Measurements from ENCODE around the gene NEDD8.

NEDD8 gene

GRCh38 chr14:24179961-24180796 is 52.0 kb downstream of the NEDD8 start:
- DNase-seq (ENCODE audit: low spot score): no peak

GRCh38 chr14:24179294-24179960 is 52.7 kb downstream of the NEDD8 start:
- DNase-seq (ENCODE audit: low spot score): no peak

DNA sequence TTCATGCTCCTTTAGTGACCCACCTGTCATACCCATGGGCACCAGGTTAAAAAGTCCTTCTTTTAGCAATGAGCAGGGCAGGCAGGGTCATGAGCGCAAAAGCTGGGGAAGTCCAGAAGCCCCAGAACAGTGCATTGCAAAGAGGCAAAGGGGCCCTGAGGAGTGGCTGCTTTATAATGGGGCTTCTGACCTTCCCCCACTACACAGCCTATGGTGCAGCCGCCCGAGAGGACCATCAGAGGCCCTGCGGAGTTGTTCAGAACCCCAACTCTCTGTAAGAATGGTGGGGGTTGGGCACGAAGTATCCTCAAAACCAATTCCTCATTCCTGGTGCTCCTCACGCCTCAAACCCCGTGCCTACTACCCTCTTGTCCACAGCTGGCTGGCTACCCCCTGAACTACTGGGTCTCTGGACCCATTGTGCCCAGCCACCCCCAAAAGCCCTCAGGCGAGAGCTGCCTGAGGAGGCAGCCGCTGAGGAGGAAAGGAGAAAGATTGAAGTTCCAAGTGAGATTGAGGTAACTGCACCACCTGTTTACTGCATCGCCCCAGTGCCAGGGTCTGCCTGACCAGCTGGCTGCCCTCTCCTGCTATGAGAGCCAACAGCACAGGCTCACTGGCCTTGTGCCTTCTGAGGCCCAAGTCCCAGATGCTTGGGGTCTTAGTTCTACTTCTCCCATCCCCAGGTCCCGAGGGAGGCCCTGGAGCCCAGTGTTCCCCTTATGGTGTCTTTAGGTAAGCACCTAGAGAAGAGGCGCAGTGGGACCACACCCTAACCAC is 53.6 kb downstream of the NEDD8 start:
- DNase-seq (ENCODE audit: low spot score): no peak

GRCh38 chr14:24177891-24178290 is 54.3 kb downstream of the NEDD8 start:
- DNase-seq (ENCODE audit: low spot score): no peak

DNA sequence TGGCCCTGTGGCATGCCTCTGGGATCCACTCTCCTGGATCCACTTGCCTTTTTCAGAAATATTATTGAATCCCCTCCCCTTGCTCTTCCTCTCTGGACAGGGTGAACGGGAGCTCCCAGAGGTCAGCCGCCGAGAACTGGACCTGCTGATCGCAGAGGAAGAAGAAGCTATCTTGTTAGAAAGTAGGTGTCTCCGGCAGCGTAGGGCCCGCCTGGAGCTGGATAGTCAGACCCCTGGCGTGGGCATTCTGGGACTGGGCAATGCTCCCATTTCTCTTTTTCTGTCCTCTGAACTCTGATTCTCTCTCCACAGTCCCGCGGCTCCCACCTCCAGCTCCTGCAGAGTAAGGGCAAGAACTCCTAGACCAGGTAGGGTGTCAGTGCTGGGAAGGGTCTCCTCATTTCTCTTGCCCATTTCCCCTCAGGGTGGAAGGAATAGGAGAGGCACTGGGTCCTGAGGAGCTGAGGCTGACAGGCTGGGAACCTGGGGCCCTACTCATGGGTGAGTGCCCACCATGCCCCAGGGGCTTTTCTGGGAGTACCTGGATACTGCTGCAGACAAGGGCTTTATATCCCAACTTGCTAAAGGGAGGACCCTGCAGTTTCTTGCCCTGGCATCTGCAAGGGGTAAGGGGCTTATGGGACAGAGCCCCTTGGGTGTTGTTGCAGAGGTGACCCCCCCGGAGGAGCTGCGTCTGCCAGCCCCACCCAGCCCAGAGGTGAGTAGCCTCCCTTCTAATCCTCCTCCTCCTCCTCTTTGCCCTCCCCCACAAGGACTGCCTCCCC is 54.9 kb downstream of the NEDD8 start:
- DNase-seq (ENCODE audit: low spot score): no peak

- no peak for DNase-seq (ENCODE audit: low spot score)
Measured at GRCh38 chr14:24176599-24176998, 55.6 kb downstream of the NEDD8 start.

DNA sequence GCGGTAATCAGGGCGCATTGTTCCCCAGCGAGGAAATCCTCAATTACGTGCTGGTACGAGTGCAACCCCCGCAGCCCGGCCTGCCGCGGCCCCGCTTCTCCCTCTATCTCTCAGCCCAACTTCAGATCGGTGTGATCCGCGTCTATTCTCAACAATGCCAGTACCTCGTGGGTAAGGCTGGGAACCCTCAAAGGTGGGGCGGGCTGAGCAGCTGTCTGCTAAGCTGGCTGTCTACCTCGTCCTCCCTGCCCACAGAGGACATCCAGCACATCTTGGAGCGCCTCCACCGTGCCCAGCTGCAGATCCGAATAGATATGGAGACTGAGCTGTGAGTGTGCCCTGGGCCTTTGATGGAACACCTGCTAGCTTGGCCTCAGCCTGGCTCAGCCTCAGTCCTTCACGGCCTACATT is 59.3 kb downstream of the NEDD8 start:
- DNase-seq (ENCODE audit: low spot score): no peak

- no peak for DNase-seq (ENCODE audit: low spot score)
Measured at GRCh38 chr14:24172261-24172860, 59.8 kb downstream of the NEDD8 start.

DNA sequence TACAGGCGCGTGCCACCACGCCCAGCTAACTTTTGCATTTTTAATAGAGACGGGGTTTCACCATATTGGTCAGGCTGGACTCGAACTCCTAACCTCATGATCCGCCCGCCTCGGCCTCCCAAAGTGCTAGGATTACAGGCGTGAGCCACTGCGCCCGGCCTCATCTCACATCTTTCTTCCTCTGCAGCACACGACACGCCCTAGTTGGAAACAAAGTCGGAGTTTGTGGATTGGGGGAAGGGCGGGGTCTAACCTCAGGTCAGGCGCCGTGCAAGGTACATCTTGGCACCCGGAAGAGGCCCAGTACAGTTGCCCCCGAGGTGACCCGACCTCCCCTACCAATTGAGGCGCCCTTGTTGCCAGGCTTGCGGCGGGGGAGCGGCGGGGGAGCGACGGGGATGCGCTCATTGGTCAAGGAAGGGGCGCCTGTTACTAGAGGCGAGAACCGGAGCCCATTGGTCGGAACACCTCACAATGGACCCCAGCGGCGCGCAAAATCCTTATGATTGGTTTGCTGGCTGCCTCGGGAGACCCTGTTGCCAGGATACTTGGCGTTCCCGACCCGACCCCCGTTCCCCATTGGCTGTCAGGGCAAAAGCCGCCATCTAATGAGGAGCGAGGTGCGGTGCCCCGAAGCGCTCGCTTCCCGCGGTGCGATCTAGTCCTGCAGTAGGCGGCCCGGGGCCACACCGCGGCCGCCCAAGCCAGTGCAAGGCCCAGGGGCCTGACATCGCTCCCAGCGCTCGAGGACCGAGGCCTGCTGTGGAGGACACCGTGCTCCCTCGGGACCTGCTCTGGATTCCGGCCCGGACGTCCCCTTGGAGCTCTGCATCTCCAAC is 60.5 kb downstream of the NEDD8 start, which contains the start of gene REC8:
Gene REC8 (plus strand): TSS at position 659 of the 839 bp plus-strand sequence. CDS start 473 bp downstream, outside the sequence.
- no peak for DNase-seq (ENCODE audit: low spot score)

DNA sequence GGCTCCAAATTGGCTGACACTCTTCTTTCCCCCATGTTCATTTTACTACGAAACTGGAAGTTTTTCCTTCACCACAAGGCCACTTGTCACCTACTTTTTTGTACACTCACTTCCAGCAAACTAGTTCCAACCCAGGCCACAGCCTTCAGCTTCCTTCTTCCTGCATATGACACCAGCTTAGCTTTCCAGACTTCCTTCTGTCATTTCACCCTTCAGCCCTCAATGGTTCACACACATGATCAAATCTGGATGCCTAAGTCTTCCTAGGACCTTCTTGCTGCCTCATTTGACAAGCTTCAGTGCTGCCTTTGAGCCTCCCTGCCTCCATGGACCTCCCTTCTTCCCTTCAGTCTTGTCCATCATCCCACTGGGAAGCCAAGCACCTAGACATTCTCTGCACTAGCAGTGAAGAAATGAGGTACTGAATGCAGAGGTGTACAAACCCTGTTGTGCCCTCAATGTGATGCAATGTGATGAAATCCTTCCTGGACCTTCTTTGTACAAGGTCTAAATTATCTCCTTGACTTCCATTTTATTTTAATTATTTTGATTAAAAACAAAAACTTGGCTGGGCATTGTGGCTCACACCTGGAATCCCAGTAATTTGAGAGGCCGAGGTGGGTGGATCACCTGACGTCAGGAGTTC is 64.6 kb downstream of the NEDD8 start:
- no peak for DNase-seq (ENCODE audit: low spot score)
